GM19468 (cell line): ENCODE results near the gene TBC1D16.
"Not testable (repeated sequence)": the region's sequence is repeated elsewhere in the genome, so short reads cannot be mapped to it uniquely, and the experiment has no call there.

ENCODE experiments used
- ATAC-seq: cut with Tn5 transposase; IDR thresholded peaks from one replicate; pipeline ENCODE4 v1.9.1; 2021; ENCODE audit warnings: mild to moderate bottlenecking, moderate library complexity, moderate number of reproducible peaks; ENCODE audit not compliant: unreplicated experiment; ENCODE audit errors: extremely low read depth

The TBC1D16 gene

DNA sequence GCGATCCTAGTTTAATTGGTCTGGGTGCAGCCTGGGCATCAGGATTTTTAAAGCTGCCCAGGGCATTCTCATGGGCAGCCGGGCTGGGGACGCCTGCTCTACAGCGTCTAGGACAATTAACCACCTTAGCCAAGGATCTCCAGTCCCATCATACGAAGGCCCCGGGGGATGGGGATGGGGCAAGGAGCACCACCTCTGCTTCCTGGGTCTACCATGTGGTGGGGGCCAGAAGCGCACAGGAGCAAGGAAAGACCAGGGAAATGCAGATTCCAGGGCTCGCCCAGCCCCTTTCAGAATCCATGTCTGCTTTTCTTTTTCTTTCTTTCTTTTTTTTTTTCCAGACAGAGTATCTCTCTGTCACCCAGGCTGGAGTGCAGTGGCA lies 29.3 kb downstream of the TBC1D16 start:
- ATAC-seq, result no peak

DNA sequence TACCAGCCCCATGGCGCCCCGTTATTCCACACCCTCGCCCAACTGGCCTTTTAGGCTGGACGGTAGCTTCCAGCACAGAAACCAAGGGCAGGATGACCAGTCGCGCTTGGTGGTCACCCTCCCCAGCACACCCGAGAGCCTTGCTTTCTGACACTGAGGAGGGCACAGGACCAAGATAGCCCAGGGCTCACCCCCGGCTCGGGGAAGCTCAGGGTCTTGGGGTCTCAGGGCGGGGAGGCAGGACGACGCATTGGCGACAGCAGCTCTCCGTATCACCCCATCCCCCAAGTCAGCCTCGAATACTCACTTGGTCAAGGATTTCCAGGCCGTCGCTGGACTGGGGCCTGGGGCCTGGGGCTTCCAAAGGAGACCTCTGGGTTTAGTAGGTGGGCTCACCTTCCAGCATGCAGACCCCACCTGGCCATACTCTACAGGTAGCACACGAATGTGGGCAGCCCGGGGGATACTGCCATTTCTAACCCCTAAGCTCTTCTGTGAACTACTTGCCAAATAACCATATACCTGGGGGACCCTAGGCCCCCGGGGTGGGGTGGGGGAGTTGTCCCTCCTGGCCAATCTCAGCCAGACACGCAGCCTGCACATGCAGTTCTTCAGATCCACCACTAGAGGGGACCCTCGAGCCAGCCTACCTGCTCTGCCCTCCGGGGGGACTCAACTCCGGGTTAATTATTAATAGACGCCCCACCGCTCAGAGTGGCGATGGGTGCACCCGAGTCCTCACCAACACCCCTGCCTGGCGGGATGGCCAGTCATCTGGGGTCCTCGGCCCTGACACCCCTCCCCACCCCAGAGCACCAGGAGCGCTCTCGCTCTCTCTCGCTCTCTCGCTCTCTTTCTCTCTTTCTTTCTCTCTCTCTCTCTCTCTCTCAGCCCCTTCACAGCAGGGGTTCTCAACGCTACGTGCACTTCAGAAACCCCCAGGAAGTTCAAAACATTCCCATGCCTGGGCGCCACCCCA lies 30.0 kb downstream of the TBC1D16 start:
- ATAC-seq, result no peak

DNA sequence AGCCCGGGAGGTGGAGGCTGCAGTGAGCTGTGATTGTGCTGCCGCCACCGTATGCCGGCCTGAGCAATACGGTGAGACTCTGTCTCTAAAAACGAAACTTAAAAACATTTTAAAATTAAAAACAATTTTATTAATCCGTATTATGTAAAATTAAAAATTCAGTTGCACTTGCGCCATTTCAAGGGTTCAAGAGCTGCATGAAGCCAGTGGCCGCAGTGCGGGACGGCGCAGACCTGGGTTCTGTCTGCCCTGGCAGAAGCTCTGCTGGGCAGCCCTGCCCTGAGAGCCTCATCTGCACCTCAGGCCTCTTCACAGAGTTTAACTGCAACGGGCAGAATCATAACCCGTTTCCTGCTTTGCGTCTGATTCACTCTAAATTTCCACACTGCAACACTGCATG lies 31.7 kb downstream of the TBC1D16 start:
- ATAC-seq, result no peak

DNA sequence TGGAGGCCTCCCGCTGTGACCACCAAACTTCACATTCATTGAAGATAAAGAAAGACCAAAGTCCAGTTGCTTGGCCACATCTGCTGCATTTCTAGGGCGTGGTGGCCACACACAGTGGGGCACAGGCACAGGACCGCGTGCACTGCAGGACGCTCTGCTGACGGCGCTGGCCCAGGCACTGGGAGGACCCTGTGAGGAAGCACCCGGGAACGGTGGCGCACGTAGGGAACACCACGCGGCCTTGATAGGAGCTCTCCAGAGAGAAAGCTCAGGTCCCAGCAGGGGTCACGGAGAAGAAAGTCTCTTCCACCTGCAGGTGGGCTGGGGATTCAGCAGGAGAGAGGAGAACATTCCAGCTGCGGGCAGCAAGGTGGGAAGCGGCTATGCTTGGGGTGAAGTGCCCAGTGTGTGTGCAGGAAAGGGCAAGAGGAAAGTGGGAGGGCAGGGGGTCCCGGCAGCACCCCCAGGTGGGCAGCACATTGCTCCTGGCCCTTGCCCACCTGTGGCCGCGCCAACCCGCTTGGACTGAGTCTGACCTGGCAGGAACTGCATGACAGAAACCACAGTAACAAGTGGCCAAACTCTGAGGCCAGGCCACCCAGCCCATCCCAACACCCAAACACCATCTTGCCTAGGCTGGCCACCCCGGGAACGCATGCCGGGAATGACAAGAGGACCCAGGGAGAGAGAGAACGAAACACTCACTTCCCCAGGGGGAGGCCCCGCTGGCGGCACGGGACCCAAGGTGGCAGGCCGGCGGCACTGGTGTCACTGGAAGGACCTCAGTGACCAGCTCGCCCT lies 32.8 kb downstream of the TBC1D16 start:
- no peak for ATAC-seq

DNA sequence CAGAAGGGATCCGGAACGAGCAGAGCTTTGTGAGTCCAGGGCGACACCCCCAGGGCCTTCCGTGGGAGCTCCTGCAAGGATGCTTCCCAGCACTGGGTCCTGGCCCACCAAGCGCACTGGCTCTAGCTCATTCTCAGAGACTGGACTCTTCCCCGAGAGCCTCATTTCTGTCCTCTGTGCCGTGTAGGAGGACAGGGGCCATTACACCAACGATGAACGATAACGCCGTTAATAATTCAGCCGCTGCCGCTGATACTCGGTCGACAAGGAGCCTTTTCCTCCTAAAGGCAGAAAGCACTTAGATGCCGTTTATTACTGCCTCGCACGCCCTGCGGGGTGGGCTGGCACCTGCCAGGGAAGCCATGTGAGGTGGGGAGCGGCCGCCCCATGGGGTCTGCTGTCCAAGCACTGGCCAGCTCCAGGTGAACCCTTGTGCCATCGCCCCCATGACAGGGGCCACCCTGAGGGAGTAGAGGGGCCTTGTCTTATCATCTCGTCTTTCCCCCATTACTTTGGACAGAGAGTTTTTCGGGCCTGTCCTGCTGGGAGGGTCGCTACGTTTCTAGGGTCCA lies 33.5 kb downstream of the TBC1D16 start:
- no peak for ATAC-seq

DNA sequence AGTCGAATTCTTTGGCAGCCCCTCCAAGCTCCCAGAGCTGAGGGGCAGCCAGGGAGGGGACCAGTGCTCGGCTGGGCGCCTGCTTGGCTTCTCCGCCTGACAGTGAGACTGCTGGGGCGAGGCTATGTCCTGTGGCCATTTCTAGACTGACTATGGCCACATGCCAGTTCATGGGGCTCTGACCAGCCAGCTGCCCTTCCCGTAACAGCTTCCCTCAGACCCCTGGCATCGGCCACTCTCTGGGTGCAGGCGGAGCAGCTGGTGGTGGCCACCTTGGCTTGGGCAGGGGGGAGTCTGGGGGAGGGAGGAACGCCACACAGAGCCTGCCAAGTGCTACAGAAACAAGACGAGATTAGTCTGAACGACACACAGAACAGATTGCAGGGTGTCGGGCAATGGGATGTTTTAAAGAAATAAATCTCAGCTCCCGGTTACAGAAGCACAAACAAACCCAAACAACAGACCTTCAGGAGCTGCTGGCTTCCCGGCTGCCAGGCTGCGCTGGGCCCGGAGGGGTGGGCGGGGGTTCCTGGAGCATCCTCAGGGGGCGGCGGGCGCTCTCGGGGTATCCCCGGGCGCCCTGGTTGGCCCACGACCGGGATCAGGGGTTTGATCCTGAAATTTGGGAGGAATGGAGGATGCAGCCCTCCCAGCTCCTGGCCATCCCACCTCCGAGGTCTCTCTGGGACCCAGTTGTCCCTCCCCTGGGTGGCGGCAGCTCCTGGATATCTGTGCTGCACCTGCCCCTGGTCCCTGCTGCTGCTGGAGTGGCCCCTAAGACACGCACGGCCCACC lies 34.5 kb downstream of the TBC1D16 start:
- no peak for ATAC-seq

DNA sequence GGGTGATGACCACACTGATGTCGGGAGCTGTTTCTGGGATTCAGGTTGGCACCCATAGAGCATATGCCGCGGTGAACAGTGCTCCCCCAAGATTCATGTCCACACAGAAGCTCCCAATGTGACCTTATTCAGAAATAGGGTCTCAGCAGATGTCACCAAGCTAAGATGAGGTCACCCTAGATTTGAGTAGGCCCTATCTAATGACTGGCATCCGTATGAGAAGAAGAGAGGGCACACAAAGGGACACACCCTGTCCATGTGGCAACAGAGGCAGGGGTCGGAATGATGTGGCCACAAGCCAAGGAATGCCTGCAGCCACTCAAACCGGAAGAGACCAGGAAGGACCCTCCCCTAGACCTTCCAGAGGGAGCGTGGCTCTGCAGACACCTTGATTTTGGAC lies 35.5 kb downstream of the TBC1D16 start:
- ATAC-seq, result no peak

DNA sequence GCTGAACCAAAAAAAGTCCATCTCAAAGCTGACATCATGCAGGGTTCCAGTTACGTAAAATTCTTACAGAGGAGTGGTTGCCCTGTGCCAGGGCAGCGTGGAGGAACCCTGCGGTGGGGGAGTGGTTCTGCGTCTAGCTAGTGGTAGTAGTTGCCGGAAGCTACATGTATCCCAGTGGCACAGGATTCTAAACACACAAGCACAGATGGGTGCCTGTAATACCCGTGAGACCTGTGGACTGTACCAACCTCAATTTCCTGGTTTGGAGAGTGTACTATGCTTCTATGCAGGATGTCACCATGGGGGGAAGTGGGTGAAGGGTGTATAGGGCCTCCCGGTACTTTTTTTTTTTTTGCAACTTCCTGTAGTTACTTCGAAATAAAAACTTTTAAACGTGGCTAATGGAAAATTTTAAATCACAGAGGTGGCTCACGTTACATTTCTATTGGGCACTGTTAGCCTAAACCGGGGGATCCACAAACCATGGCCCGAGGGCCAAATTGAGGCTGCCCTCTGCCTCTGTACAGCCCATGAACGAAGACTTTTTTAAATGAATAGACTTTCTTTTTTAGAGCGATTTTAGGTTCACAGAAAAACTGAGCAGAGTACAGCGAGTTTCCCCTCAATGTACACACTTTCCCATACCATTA lies 38.5 kb downstream of the TBC1D16 start:
- no peak for ATAC-seq

DNA sequence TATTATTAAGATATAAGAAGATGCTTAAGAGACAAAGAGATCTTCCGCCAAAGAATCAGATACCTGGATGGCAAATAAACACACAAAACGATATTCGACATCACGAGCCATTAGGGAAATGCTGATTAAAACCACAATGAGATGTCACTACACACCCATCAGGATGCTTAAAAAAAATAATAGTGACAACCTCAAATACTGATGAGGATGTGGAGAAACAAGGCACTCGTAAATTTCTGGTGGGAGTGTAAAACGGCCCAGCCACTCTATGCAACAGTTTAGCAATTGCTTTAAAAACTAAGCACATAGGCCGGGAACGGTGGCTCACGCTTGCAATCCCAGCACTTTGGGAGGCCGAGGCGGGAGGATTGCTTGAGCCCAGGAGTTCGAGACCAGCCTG lies 39.4 kb downstream of the TBC1D16 start:
- ATAC-seq, result no peak

DNA sequence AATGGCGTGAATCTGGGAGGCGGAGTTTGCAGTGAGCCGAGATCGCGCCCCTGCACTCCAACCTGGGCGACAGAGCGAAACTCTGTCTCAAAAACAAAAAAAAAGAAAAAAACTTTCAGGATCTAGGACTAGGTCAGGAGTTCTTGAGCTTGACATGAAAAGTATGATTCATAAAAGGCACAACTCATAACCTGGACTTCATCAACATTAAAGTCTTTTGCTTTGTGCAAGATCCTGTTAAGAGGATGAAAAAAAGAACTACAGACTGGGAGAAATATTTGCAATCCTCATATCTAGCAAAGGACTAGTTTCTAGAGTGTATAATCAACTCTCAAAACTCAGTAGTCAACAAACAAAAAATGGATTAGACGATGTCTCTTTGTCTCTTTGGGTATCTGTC lies 40.0 kb downstream of the TBC1D16 start:
- no peak for ATAC-seq

DNA sequence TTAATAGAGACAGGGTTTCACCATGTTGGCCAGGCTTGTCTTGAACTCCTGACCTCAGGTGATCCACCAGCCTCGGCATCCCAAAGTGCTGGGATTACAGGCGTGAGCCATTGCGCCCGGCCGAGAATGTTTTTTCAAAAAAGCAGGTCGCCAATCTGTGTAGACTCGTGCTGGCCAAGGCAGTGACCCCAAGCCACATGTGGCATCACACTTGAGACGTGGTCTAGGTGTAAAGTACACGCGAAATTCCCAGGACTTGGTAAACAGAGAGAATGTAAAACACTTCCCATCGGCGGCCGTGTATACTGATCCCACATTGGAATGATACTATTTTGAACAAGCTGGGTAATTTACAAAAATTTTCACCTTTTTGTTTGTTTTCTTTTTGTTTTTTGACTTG lies 41.1 kb downstream of the TBC1D16 start:
- ATAC-seq, result no peak

DNA sequence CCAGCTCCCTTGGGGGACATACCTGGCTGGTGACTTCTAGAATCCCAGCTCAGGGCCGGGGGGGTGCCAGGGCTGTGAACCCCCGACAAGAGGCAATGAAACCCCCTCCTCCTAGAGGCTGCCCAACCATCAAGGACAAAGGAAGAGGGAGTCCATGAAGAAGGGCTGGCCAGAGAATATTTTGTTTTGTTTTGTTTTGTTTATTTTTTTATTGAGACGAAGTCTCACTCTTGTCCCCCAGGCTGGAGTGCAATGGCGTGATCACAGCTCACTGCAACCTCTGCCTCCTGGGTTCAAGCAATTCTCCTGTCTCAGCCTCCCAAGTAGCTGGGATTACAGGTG lies 41.5 kb downstream of the TBC1D16 start:
- not testable (repeated sequence) for ATAC-seq

DNA sequence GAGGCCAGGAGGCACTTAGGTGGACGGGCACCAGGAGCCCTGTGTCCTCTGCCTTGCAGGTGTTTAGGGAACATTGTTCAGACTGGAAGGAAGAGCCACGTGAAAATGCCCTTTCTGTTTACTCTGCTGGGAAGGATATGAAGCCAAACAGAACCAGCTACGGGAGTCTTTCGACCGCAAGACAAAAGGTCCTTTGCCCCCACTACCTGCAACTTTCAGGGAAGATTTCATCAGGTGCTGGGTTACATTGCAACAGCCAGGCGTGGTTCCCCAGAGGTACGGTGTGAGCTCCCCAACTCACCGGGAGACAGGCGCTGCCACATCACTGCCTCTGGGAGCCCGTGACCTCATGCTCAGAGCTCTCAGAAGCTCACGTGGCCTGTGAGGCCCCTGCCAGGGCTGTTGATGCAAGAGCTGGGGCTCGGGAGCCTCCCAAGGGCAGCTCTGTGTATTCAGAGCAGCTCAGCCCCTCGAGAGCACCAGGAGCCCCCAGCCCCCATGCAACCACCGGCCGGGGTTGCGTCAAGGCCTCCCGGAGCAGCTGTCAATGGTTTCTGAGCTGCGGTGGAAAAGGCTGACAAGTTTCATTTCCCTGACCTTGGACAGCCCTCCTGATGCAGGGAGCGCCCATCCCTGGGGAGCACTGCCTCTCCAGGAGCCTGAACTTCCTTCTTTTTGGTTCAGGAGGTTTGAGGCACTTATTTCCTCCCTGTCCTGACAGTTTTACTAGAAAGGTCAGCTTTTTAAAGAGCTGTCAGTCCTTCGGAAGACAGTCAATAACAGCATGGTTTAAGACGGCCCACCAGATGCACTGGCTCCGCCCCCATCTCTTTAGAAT lies 42.1 kb downstream of the TBC1D16 start:
- no peak for ATAC-seq

DNA sequence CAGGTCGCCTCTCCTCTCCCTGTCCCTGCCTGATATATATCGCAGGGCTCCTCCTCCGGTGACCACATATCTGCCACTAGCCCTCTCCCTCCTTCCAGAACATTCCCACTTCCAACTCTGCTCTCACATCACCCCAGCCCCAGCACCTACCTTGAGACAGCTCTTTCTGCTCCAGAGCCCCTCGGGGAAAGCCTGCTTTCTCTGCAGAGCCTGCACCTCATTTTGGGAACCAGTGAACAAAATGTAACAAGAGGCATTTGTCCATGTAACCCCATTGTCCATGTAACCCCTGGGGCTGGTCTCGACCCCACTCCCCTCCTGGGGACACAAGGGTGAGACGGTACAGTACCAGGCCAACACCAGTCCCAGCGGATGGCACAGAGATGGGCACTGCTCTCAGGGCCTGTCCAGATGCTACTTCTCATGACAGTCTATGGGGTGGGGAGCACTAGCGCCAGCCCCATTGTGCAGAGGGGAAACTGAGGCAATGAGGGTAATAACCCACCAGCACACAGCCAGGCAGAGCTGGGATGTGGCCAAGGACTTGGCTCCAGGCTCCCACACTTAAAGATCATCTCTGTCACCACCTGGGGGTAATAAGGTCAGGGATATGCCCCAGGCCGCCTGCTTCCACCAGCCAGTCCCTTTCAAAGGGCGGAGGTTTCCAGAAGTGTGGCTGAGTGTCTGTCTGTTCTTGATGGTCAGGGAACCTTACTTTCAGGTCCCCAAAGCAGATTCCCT lies 42.9 kb downstream of the TBC1D16 start:
- no peak for ATAC-seq

DNA sequence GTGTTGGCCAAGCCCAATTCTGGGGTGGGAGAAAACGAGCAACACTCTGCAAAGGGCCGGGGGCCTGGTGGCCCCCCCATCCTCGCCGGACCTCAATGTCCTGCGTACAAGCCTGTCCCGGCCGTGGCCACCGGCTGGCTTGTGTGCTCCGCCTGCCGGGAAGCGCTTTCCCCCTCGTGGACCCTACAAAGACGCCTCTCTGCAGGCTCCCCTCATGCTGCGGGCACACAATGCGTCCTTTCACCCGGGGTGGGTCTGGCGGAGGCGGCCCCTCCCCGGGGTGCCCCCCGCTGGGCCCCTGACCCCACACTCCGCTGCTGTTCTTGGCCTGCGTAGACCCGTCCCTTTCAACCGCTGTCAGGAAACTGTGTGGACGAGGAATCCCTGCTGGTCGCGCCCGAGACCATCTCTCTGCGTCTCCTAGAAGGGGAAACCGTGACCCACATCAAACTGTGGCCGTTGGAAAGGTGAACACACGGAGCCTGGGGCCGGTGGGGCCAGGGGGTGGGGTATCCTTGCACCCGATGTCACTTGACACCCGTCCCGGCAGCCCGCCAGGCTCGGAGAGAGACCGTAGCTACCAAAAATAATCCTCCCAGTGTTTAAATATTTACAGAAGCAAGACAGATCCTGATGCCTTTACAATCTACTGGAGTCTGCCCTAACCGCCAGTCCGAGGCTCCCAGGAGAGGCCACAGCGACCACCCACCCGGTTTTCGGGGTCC lies 43.6 kb downstream of the TBC1D16 start:
- ATAC-seq, result no peak

DNA sequence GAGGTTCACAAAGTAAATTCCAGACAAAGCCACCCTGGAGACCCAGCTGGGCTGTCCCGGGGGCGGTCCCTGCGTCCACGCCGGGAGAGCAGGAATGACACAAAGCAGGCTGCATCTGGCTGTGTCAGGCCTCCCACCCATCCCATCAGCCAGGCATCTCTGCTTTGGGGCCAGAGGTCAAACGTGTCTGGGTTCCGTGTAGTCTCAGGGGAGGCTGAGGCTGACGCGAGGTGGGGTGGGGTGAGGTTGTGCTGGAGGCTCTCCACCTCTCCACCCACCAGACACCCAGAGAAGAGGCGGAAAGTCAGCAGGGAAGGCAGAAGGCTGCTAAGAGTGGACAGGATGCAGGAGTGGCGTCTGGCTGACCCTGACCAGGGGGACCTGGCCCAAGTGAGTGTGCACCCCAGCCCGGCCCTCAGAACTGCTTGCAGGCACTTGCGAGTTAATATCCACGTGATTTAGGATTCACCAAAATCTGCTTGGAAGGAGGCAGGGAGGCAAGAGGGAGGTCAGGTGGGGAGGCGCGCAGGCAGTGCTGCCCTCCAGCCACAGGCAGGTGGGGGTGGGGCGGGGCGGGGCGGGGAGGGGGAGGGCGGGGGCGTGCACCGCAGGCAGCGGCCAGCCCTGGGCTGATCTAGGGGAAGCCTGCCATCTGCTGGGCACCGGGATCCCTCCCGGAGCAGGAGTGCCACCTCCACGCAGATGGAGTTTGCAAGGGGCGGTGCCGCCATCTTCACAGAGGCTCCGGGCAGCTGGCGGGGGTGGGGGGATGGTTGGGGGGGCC lies 44.3 kb downstream of the TBC1D16 start:
- ATAC-seq, result no peak

DNA sequence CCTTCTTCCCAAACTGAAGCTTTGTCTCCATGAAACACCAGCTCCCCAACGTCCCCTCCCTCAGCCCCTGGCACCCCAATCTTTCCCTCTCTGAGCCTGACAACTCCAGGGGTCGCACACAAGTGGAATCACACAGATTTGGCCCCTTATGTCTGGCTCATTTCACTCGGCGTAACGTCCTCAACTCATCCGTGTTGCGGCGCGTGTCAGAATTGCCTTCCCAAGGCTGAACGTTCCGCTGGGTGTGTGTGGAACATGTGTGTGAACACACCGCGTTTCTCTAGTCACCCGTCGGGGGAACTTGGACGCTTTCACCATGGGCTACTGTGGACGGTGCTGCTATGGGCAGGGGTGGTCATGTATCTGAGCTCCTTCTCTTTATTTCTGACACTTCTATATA lies 45.0 kb downstream of the TBC1D16 start:
- no peak for ATAC-seq
